ENCODE results near the gene TRAIP.

Gene TRAIP

DNA sequence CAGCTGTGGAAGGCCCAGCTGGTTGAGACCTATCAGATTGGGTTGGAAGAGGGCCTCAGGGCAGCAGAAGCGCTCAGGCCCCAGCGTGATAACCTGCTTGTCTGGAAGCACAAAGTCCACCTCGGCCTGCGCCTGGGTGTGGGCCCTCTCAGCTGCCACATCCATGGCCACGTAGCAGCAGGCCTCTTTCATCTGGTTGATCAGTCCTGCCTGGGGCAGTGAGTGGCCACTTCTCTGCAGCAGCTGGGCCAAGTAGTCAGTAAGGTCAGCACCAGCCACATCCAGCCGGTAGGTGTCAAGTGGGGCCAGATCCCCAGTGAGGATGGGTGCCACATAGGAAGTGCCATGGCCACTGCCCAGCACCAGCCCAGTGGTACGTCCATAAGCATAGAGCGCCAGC is 17.3 kb upstream of the TRAIP start:
- DNase-seq (ENCODE audit: low read depth, low spot score): no peak

GRCh38 chr3:49872801-49873281 is 16.5 kb upstream of the TRAIP start:
- no peak for DNase-seq (ENCODE audit: low read depth, low spot score)

DNA sequence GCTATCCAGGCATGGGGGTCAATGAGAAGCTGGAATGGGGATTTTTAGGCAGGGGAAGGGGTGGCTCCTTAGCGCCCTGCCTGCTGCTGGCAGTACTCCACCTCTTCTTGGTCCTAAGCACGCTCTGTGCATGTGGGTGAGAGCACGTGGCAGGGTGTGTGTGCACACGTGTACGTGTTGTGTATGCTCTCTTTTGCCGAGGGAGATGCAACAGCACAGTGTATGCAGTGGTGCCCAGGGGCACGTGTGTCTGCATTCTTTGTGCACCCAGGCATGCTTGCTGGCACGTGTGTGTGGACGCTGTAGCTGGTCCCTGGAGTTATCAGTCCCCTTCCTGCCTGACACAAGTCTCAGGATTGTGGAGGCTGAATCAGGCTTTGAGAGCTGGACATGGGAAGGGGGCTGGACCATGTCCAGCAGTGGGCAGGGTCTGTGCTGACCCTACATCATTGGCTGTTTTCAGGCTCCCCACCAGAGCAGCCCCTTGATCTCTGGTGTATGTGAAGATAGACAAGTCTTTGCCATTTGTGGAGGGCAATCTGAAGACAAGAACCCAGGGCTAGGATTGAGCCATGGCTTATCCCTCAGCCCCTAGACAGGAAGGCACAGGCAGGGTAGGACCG is 15.3 kb upstream of the TRAIP start:
- no peak for DNase-seq (ENCODE audit: low read depth, low spot score)

GRCh38 chr3:49869525-49870126 is 13.3 kb upstream of the TRAIP start, which contains the start of gene CAMKV:
Gene CAMKV (minus strand): TSS chr3:49869906. CDS start chr3:49862388, 7,518 bp downstream.
- no peak for DNase-seq (ENCODE audit: low read depth, low spot score)

DNA sequence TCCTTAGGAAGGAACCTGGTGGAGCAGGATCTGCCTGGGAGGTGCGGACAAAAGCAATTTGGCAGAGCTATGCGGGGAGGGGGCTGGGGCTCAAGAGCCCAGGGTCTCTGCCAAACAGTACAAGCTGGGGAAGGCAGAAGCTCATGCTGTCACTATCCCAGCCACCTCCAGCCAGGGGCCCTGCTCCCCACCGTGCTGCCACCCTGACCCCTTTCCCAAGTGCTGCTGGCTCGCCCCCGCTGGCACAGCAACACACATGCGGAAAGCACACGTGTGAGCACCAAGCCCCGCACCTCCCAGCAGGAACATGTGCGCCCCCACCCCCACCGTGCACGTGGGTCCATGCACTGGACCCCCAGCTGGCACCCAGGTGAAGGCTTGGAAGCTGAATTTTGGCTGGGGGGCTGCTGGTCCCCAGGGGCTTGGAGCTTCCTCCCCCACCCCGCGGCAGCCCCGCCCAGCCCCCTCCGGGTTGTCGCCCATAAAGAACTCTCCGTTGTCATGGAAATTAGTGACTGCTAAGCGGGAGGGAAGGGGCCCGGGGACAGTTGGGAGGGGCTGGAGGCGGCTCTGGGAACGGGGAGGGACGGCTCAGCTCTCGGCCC is 12.6 kb upstream of the TRAIP start:
- no peak for DNase-seq (ENCODE audit: low read depth, low spot score)

- DNase-seq (ENCODE audit: low read depth, low spot score): no peak
Observed at GRCh38 chr3:49867871-49868321, 11.5 kb upstream of the TRAIP start.

GRCh38 chr3:49867400-49867799 is 11.0 kb upstream of the TRAIP start:
- DNase-seq (ENCODE audit: low read depth, low spot score): no peak

GRCh38 chr3:49865198-49865784 is 8.9 kb upstream of the TRAIP start:
- DNase-seq (ENCODE audit: low read depth, low spot score): no peak

GRCh38 chr3:49864505-49864904 is 8.1 kb upstream of the TRAIP start:
- no peak for DNase-seq (ENCODE audit: low read depth, low spot score)

DNA sequence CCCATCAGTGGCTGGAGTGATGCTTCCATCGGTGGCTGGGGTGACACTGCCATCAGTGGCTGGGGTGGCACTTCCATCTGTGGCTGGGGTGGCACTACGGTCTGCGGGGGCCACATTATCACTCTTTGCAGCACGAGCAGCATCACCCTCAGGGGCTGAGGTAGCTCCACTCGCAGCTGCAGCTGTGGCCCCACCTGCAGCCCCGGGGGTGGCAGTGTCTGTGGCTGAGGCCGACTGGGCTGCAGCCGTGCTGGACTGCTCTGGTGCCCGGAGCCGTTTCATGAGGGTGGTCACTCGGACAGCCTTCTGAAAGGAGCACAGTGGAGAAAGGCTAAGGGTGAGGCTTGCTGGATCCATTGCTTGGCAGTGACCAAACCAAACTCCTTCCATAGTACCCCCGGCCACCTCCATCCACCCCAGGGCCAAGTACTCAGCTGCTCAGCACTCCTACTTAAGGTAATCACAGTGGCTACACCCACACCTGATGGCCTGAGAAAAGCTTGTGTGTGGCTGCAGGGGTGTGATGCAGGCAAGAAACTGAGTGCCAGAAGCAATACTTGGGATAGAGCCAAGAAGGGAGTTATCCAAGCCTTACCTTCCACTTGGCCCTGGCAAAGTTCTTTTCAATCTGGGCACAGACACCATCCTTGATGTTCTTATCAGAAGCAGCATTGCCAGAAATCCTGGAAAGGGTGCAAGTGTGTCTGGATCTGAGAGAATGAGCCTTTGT is 3.4 kb upstream of the TRAIP start:
- no peak for DNase-seq (ENCODE audit: low read depth, low spot score)

DNA sequence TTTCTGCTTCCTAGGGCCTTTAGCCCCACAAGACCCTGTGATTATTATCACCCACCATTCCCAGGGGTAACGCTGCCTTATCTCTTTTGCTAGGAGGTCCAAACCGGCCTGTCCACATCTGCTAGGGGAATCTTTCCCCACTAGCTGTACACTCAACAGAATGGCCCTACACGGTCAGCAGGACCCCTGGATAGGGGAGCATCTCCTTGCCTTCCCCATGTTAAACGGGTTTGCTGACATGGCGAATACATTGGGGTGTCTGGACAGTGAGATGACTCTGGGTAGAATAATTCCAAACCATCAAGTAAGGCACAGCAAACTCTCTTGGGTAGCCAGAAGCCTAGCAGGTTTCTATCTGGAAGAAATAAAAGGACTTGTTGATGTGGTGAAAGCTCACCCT is 702 bp downstream of the TRAIP start:
- no peak for DNase-seq (ENCODE audit: low read depth, low spot score)

DNA sequence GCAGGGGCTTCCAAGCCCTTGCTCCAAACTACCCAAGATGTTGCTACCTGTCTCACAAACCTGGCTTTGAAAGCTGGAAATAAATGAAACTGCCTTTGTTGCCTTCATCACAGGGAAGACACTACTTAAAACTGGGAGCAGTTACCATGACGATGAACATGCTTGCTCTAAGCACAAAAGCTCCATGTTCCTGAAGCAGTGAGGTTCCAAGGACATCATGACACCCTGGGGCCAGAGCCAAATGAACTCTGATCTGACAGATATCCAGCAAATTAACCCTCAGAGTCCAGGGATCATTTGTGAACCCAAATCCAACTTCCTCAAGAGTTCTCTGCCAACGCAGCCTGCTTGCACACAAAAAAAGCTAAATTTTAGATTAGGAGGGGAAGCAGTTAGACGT is 10.7 kb downstream of the TRAIP start:
- no peak for DNase-seq (ENCODE audit: low read depth, low spot score)

GRCh38 chr3:49844464-49845183 is 11.7 kb downstream of the TRAIP start:
- DNase-seq (ENCODE audit: low read depth, low spot score): no peak

DNA sequence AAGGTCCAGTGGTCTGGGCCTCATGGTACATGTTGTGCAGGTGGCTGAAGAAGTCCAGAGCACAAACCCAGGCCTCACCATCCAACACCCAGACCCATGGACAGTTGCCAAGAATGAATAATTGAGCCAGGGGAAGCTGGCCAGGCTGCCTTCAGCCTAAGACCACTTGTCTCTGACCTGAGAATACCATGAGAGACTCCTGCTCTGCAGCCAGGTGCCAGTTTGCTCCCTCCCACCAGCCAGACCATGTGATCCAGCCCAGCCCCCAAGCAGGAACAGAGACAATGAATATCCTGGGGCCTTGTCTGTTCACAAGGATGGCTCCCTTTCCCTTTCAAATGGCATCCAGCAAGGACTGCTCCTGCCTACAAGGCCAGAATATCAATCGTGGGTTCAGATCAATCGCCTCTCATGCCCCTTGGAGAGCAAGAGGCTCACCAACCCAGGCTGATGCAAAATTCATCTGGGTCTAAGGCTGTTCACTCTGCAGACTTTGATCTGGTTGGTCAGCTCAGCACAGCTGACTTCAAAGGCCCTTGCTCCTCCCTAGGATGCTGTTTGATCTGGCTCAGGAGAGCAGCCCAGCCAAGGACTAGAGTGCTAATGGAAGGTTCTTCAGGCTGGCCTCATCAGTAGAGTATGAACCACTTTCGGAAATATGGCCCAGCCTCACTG is 13.4 kb downstream of the TRAIP start:
- no peak for DNase-seq (ENCODE audit: low read depth, low spot score)

GRCh38 chr3:49841806-49842205 is 14.6 kb downstream of the TRAIP start:
- DNase-seq (ENCODE audit: low read depth, low spot score): no peak

GRCh38 chr3:49841126-49841696 is 15.2 kb downstream of the TRAIP start:
- DNase-seq (ENCODE audit: low read depth, low spot score): no peak

- no peak for DNase-seq (ENCODE audit: low read depth, low spot score)
Observed at GRCh38 chr3:49840388-49840787, 16.0 kb downstream of the TRAIP start.

DNA sequence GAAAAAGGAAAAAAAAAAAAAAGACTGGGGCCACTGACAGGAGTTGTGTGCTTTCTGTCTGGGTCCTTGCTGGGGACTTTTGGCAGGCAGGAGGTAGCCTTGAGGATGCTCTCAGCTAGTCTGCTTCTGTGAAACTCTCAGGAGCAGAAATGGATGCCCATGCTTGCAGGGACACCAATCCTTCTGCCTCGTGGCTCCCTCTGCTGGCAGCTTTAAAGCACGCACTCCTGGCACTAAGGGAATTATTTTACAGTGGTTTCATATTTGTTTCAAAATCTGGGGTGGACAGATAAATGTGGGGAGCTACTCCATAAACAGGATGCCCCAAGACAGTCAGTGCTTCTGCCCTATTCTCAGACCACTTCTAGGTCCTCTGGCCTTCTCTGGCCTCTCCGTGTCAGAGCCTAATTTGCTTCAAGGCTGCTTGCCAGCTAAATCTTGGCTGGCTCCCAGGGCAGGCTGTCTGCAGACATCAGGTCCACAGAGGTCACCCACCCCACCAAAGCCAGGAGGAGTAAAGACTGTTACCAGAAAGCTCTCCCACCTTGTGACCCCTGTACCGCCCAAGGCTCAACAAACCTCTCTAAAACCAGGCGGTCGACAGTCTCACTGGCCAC is 17.1 kb downstream of the TRAIP start:
- peak; percentile 31 for DNase-seq (ENCODE audit: low read depth, low spot score)

- no peak for DNase-seq (ENCODE audit: low read depth, low spot score)
Observed at GRCh38 chr3:49831341-49831740, 25.0 kb downstream of the TRAIP start.

GRCh38 chr3:49826016-49826415 is 30.3 kb downstream of the TRAIP start:
- DNase-seq (ENCODE audit: low read depth, low spot score): no peak

Data from brain pericyte (primary cell).